ENCODE data around the gene EN2.

DNA sequence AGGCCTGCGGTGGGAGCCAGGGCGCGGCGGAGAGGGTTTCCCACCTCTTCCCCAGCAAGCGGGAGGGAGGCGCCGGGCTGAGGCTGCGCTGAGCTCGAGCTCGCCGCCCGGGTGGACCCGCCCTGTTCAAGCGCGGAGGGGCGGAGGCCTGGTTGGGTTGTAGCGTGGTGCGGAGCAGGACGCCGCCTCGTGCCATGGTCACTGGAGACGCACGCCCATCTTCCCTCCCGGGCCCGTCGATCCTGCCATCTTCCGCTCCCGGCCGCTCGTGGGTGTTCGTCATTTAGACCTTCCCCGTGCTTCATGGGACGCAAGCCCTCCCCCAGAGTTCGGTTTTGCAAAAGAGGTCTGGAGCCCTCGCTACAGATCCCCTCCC, 9.3 kb upstream of the EN2 start:
- TF ChIP-seq SIN3A (IDR thresholded peaks at IDR 0.05; ENCODE audit: borderline replicate concordance, low read depth, low read length) = no peak
- TF ChIP-seq, protein P1, sequence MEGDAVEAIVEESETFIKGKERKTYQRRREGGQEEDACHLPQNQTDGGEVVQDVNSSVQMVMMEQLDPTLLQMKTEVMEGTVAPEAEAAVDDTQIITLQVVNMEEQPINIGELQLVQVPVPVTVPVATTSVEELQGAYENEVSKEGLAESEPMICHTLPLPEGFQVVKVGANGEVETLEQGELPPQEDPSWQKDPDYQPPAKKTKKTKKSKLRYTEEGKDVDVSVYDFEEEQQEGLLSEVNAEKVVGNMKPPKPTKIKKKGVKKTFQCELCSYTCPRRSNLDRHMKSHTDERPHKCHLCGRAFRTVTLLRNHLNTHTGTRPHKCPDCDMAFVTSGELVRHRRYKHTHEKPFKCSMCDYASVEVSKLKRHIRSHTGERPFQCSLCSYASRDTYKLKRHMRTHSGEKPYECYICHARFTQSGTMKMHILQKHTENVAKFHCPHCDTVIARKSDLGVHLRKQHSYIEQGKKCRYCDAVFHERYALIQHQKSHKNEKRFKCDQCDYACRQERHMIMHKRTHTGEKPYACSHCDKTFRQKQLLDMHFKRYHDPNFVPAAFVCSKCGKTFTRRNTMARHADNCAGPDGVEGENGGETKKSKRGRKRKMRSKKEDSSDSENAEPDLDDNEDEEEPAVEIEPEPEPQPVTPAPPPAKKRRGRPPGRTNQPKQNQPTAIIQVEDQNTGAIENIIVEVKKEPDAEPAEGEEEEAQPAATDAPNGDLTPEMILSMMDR (CRISPR knock-in tag; IDR thresholded peaks at IDR 0.05) = no peak
- TF ChIP-seq, protein P2, sequence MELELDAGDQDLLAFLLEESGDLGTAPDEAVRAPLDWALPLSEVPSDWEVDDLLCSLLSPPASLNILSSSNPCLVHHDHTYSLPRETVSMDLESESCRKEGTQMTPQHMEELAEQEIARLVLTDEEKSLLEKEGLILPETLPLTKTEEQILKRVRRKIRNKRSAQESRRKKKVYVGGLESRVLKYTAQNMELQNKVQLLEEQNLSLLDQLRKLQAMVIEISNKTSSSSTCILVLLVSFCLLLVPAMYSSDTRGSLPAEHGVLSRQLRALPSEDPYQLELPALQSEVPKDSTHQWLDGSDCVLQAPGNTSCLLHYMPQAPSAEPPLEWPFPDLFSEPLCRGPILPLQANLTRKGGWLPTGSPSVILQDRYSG (CRISPR knock-in tag; IDR thresholded peaks at IDR 0.05) = no peak
- TF ChIP-seq ZNF644 (CRISPR knock-in tag; IDR thresholded peaks at IDR 0.05; ENCODE audit: low read depth) = no peak

Measured in HepG2 (cell line).